Measurements from ENCODE around the gene RCAN1. TPM values are rescaled to one million over a fixed set of nuclear protein-coding genes. Genes with fewer than 3 reads are reported as not detected.

Gene RCAN1
- total and polyA plus RNA-seq, 2 of the 13 experiments (the other 11 are each of a cell fraction or from before 2014, with no cell fraction given): 9.4 to 34.1 TPM

DNA sequence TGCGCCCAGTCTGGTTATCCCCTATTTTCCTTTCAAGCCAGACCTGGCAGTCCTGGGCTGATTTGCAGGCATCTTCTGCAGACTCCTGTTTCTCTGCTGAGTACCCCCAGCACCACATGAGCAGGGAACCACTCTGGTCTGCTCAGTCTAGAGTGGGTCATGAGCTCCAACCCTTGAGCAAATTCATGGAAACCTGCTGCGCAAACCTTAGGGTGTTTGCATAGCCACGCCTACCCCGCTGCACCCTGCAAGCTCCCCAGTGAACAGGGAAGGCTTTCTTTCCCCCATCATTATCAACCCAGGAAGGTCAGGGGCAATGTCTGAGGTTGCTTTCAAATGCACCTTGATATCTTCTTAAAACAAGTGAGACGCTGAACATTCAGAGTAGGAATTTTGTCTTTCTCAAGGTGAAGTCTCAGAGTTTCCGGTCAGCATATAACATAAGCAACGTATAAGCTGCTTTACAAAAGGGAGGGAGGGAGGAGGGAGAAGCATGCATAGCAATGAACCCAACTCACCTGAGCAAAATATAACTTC is 91.8 kb downstream of the RCAN1 start (continued):
- TF ChIP-seq, protein P1, sequence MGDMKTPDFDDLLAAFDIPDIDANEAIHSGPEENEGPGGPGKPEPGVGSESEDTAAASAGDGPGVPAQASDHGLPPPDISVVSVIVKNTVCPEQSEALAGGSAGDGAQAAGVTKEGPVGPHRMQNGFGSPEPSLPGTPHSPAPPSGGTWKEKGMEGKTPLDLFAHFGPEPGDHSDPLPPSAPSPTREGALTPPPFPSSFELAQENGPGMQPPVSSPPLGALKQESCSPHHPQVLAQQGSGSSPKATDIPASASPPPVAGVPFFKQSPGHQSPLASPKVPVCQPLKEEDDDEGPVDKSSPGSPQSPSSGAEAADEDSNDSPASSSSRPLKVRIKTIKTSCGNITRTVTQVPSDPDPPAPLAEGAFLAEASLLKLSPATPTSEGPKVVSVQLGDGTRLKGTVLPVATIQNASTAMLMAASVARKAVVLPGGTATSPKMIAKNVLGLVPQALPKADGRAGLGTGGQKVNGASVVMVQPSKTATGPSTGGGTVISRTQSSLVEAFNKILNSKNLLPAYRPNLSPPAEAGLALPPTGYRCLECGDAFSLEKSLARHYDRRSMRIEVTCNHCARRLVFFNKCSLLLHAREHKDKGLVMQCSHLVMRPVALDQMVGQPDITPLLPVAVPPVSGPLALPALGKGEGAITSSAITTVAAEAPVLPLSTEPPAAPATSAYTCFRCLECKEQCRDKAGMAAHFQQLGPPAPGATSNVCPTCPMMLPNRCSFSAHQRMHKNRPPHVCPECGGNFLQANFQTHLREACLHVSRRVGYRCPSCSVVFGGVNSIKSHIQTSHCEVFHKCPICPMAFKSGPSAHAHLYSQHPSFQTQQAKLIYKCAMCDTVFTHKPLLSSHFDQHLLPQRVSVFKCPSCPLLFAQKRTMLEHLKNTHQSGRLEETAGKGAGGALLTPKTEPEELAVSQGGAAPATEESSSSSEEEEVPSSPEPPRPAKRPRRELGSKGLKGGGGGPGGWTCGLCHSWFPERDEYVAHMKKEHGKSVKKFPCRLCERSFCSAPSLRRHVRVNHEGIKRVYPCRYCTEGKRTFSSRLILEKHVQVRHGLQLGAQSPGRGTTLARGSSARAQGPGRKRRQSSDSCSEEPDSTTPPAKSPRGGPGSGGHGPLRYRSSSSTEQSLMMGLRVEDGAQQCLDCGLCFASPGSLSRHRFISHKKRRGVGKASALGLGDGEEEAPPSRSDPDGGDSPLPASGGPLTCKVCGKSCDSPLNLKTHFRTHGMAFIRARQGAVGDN (CRISPR knock-in tag; IDR thresholded peaks at IDR 0.05): 0 out of 2 replicates have a peak, but pooled peaks have one; percentile 22
- TF ChIP-seq, protein P2, sequence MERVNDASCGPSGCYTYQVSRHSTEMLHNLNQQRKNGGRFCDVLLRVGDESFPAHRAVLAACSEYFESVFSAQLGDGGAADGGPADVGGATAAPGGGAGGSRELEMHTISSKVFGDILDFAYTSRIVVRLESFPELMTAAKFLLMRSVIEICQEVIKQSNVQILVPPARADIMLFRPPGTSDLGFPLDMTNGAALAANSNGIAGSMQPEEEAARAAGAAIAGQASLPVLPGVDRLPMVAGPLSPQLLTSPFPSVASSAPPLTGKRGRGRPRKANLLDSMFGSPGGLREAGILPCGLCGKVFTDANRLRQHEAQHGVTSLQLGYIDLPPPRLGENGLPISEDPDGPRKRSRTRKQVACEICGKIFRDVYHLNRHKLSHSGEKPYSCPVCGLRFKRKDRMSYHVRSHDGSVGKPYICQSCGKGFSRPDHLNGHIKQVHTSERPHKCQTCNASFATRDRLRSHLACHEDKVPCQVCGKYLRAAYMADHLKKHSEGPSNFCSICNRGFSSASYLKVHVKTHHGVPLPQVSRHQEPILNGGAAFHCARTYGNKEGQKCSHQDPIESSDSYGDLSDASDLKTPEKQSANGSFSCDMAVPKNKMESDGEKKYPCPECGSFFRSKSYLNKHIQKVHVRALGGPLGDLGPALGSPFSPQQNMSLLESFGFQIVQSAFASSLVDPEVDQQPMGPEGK (CRISPR knock-in tag; IDR thresholded peaks at IDR 0.05): peak; percentile 14; the same call in 1 of the 2 replicates

DNA sequence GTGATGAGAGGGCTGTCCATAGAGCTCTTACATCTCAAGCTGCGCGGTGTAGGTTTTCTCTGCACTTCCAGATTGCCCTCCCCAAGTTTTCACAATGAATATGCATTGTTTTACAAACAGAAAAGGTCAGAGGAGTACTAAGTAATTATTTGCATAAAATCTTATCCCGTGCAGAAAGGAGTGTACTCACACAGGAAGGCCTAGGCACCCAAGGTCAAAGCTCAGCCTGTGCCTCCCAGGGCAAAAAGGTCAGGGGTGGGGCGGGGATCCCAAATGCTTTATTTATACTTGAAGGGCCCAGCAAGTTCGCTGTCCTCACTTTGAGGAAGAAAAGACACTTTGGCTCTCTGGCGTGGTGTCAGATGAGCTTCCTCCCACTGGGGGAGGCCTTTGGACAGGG is 92.6 kb downstream of the RCAN1 start:
- H3K4me3 ChIP-seq (replicated peaks in 1 of 3; ENCODE audit: insufficient read depth in 1 of 3, low read depth in 2 of 3, low read length in 3 of 3): peak overlapping the region; percentile 1 to 57 (median 10); a peak in 2 of 6 replicates
- no peak for TF ChIP-seq CBX2 (IDR thresholded peaks at IDR 0.05; ENCODE audit: low read depth, low read length)
- TF ChIP-seq CBX2 (CRISPR knock-in tag; IDR thresholded peaks at IDR 0.05; ENCODE audit: low read depth): no peak
- TF ChIP-seq FOXO1 (CRISPR knock-in tag; IDR thresholded peaks at IDR 0.05): peak; percentile 56; the same call in 1 of the 2 replicates
- no peak for TF ChIP-seq ZNF558 (CRISPR knock-in tag; IDR thresholded peaks at IDR 0.05; ENCODE audit: borderline replicate concordance)
- 0 out of 2 replicates have a peak, but pooled peaks have one; percentile 27 for TF ChIP-seq KDM2A (CRISPR knock-in tag; IDR thresholded peaks at IDR 0.05; ENCODE audit: borderline replicate concordance, low read depth)
- TF ChIP-seq, protein P3, sequence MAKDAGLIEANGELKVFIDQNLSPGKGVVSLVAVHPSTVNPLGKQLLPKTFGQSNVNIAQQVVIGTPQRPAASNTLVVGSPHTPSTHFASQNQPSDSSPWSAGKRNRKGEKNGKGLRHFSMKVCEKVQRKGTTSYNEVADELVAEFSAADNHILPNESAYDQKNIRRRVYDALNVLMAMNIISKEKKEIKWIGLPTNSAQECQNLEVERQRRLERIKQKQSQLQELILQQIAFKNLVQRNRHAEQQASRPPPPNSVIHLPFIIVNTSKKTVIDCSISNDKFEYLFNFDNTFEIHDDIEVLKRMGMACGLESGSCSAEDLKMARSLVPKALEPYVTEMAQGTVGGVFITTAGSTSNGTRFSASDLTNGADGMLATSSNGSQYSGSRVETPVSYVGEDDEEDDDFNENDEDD (CRISPR knock-in tag; IDR thresholded peaks at IDR 0.05; ENCODE audit: borderline replicate concordance): no peak; the same call in 1 of the 2 replicates
- peak; percentile 69; the same call in 1 of the 2 replicates for TF ChIP-seq SAP130 (CRISPR knock-in tag; IDR thresholded peaks at IDR 0.05; ENCODE audit: low read depth)
- TF ChIP-seq REXO4 (CRISPR knock-in tag; IDR thresholded peaks at IDR 0.05; ENCODE audit: borderline replicate concordance): no peak
- TF ChIP-seq, protein P2 (CRISPR knock-in tag; IDR thresholded peaks at IDR 0.05): peak; percentile 63
- no peak for TF ChIP-seq CEBPB (IDR thresholded peaks at IDR 0.05; ENCODE audit: borderline replicate concordance, low read depth, low read length)
- no peak for TF ChIP-seq ZNF335 (CRISPR knock-in tag; IDR thresholded peaks at IDR 0.05)

More for the DNA sequence above, 92.6 kb downstream of the RCAN1 start:
- H3K4me1 ChIP-seq (ENCODE audit: insufficient read depth, low read length): peaks cover 62% of the 10 kb centered on the region
- peak overlapping the region; percentile 73 for H3K4me2 ChIP-seq (ENCODE audit: low read depth, low read length)
- H3K9ac ChIP-seq (ENCODE audit: insufficient read depth, low read depth, low read length): no peak overlapping the region
- WGBS (ENCODE audit: low lambda C conversion rate): 0% methylated on average over 4 of the region's 6 CpGs
- DNase-seq (ENCODE audit: low spot score) (peak; percentile 93), ATAC-seq (peak; percentile 79), FAIRE-seq (peak; percentile 72)
- BruUV-seq (replicated peaks): no TSS peak
- ChIA-PET POLR2A (interaction anchor here (1.0 to 6.7 kb wide), 9 partner anchors 13 to 501 kb away, joined by 3 to 120 read pairs (median 3); no protein-coding TSS in a partner anchor), CTCF (ENCODE audit: low intra/inter-chr PET ratio, low total read pairs) (no interaction called here)
- no peaks in the 10 kb centered on the region for H3K9me3 ChIP-seq (ENCODE audit: low read length)
- no peaks in the 10 kb centered on the region for H3K27me3 ChIP-seq (ENCODE audit: control insufficient read depth in 1 of 2, insufficient read depth in 2 of 2, low read length in 2 of 2)
- H3K36me3 ChIP-seq (replicated peaks in 1 of 2; ENCODE audit: control insufficient read depth in 1 of 2, insufficient read depth in 2 of 2, low read length in 2 of 2): peaks cover 9 to 30% of the 10 kb centered on the region in 2 experiments
- intact Hi-C loops (cut with micrococcal nuclease; ENCODE audit: unreplicated experiment) (loop anchor here (1.0 to 5.0 kb wide), 2 partner anchors 80 to 93 kb away; partner anchors contain the start of gene RCAN1), in situ Hi-C loops (cut with HindIII; ENCODE audit: extremely low pct_ligation_motif_present, low pct_unique_long_range_greater_than_20kb) (no loop called here)
- peaks cover 18% of the 10 kb centered on the region for H3K79me2 ChIP-seq (ENCODE audit: insufficient read depth, low read length)
- peaks cover 5% of the 10 kb centered on the region; the same call in 1 of the 2 replicates for H4K20me1 ChIP-seq (ENCODE audit: insufficient read depth, low read length)
- no peak overlapping the region for H2AFZ ChIP-seq (ENCODE audit: low read length)
- H3K27ac ChIP-seq (ENCODE audit: extremely low read length, insufficient read depth, low read length): peak overlapping the region; percentile 85

Data from HepG2 (cell line).